Effector memory CD4-positive, alpha-beta T cell (primary cell): ENCODE measurements around the gene CD4.

ENCODE experiments used
- DNase-seq, 3 donors: peaks; one replicate each; pipeline ENCODE4 v3.0.0-alpha.2; 2020
- H3K27ac ChIP-seq: 2 replicates; pipeline ENCODE4 v1.7.0; 2013; ENCODE audit warnings: mild to moderate bottlenecking, low read length, moderate library complexity; ENCODE audit not compliant: insufficient read depth, poor library complexity, severe bottlenecking
- H3K27me3 ChIP-seq: replicated peaks from 2 replicates; pipeline ENCODE4 v1.7.0; 2013; ENCODE audit warnings: mild to moderate bottlenecking, low read length; ENCODE audit not compliant: insufficient read depth, control insufficient read depth, poor library complexity, severe bottlenecking
- H3K36me3 ChIP-seq: 2 replicates; pipeline ENCODE4 v1.7.0; 2013; ENCODE audit warnings: mild to moderate bottlenecking, low read length, moderate library complexity; ENCODE audit not compliant: control insufficient read depth, insufficient read depth
- H3K4me1 ChIP-seq: 2 replicates; pipeline ENCODE4 v1.7.0; 2013; ENCODE audit warnings: low read length, mild to moderate bottlenecking; ENCODE audit not compliant: control insufficient read depth, insufficient read depth, poor library complexity, severe bottlenecking
- H3K4me3 ChIP-seq: 2 replicates; pipeline ENCODE4 v1.7.0; 2013; ENCODE audit warnings: low read length, low read depth, mild to moderate bottlenecking; ENCODE audit not compliant: insufficient read depth, poor library complexity, severe bottlenecking
- H3K9me3 ChIP-seq: 2 replicates; pipeline ENCODE4 v1.7.0; 2013; ENCODE audit warnings: mild to moderate bottlenecking, low read length, moderate library complexity; ENCODE audit not compliant: control insufficient read depth

Gene CD4

GRCh38 chr12:6752167-6752920 lies 37.0 kb upstream of the CD4 start:
- peak overlapping the region; percentile 91 for H3K27ac ChIP-seq
- no peaks in the 10 kb centered on the region for H3K27me3 ChIP-seq
- H3K4me3 ChIP-seq: peak overlapping the region; percentile 81
- peaks cover 37% of the 10 kb centered on the region for H3K36me3 ChIP-seq
- DNase-seq: no peak
- peaks cover 9% of the 10 kb centered on the region for H3K4me1 ChIP-seq
- H3K9me3 ChIP-seq: no peaks in the 10 kb centered on the region

DNA sequence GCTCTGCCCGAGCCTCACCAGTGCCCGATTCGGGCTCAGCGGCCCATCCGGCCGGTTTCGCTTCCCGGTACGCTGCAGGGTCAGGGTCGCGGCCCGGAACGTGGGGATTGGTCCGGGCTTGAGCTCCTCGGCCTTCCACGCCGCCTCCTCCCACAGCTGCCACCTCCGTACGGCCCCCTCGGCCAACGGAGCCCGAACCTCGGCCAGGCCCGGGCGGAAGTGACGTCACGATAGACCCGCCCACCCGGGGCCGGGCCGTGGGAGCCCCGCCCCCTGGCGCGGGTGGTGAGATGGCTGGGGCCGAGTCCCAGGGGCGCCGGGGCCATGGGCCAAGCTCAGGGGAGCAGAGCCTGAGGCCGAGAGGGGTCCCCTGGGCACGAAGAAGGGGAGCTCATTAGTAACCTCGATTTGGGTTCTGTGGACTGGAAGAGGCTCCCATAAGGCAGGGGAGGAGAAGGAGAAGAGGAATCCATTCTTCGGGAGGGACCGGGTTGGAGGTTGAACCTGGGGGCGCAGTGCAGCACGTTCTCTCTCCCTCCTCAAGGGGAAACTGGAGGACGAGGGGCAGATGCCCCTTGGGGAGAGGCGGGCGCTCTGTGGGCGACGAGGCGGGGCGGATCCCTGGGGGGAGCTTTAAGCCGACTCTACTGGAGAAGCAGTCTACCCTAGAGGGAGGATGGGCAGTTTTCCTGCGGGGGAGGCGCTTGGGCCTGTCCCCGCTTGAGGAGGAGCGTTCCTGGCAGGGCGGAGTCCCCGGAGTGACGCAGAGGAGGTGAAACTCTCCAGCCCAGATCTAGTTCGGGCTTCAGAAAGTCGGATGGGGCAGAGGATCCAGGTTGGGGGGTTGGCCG lies 36.2 kb upstream of the CD4 start, which contains the start of gene MLF2:
TSS of gene MLF2 (minus strand) at position 221 of the 851 bp plus-strand sequence. CDS start 807 bp downstream, outside the sequence.
- H3K27ac ChIP-seq: peak within 1 kb of the TSS; percentile 91
- no peaks in the 10 kb centered on the region for H3K9me3 ChIP-seq
- peak; percentile 93 to 95 (median 95) for DNase-seq
- peaks cover 29% of the 10 kb centered on the region for H3K36me3 ChIP-seq
- no peaks in the 10 kb centered on the region for H3K27me3 ChIP-seq
- H3K4me1 ChIP-seq: peaks cover 9% of the 10 kb centered on the region
- H3K4me3 ChIP-seq: peak within 1 kb of the TSS; percentile 81

- H3K36me3 ChIP-seq: peaks cover 22% of the 10 kb centered on the region
- peak overlapping the region; percentile 91 for H3K27ac ChIP-seq
- peaks cover 9% of the 10 kb centered on the region for H3K4me1 ChIP-seq
- no peaks in the 10 kb centered on the region for H3K9me3 ChIP-seq
- peak overlapping the region; percentile 81 for H3K4me3 ChIP-seq
- DNase-seq: no peak
- no peaks in the 10 kb centered on the region for H3K27me3 ChIP-seq
Observed at GRCh38 chr12:6753772-6754356, 35.5 kb upstream of the CD4 start.

GRCh38 chr12:6754411-6754810 lies 34.9 kb upstream of the CD4 start:
- no peak overlapping the region for H3K27ac ChIP-seq
- peaks cover 9% of the 10 kb centered on the region for H3K4me1 ChIP-seq
- no peaks in the 10 kb centered on the region for H3K27me3 ChIP-seq
- peaks cover 17% of the 10 kb centered on the region for H3K36me3 ChIP-seq
- H3K9me3 ChIP-seq: no peaks in the 10 kb centered on the region
- no peak overlapping the region for H3K4me3 ChIP-seq
- DNase-seq: no peak

- Histone ChIP-seq H3K4me1 (peaks cover 4% of the 10 kb centered on the region), H3K36me3 (no peaks in the 10 kb centered on the region), H3K4me3 (no peak overlapping the region), H3K9me3 (no peaks in the 10 kb centered on the region), H3K27ac (no peak overlapping the region), H3K27me3 (no peaks in the 10 kb centered on the region)
- no peak for DNase-seq
Observed at GRCh38 chr12:6757028-6757690, 32.2 kb upstream of the CD4 start.

- no peak for DNase-seq
- Histone ChIP-seq H3K9me3 (no peaks in the 10 kb centered on the region), H3K4me3 (no peak overlapping the region), H3K4me1 (no peaks in the 10 kb centered on the region), H3K36me3 (no peaks in the 10 kb centered on the region), H3K27me3 (no peaks in the 10 kb centered on the region), H3K27ac (no peak overlapping the region)
Observed at GRCh38 chr12:6758506-6759095, 30.7 kb upstream of the CD4 start.

GRCh38 chr12:6759741-6760140 lies 29.6 kb upstream of the CD4 start:
- H3K27ac ChIP-seq: no peak overlapping the region
- H3K27me3 ChIP-seq: no peaks in the 10 kb centered on the region
- no peak for DNase-seq
- no peaks in the 10 kb centered on the region for H3K36me3 ChIP-seq
- no peaks in the 10 kb centered on the region for H3K9me3 ChIP-seq
- no peak overlapping the region for H3K4me3 ChIP-seq
- no peaks in the 10 kb centered on the region for H3K4me1 ChIP-seq

GRCh38 chr12:6763380-6763779 lies 25.9 kb upstream of the CD4 start:
- H3K9me3 ChIP-seq: no peaks in the 10 kb centered on the region
- no peak for DNase-seq
- no peak overlapping the region for H3K4me3 ChIP-seq
- peaks cover 21% of the 10 kb centered on the region for H3K4me1 ChIP-seq
- H3K27ac ChIP-seq: no peak overlapping the region
- H3K27me3 ChIP-seq: peaks cover 12% of the 10 kb centered on the region
- no peaks in the 10 kb centered on the region for H3K36me3 ChIP-seq

DNA sequence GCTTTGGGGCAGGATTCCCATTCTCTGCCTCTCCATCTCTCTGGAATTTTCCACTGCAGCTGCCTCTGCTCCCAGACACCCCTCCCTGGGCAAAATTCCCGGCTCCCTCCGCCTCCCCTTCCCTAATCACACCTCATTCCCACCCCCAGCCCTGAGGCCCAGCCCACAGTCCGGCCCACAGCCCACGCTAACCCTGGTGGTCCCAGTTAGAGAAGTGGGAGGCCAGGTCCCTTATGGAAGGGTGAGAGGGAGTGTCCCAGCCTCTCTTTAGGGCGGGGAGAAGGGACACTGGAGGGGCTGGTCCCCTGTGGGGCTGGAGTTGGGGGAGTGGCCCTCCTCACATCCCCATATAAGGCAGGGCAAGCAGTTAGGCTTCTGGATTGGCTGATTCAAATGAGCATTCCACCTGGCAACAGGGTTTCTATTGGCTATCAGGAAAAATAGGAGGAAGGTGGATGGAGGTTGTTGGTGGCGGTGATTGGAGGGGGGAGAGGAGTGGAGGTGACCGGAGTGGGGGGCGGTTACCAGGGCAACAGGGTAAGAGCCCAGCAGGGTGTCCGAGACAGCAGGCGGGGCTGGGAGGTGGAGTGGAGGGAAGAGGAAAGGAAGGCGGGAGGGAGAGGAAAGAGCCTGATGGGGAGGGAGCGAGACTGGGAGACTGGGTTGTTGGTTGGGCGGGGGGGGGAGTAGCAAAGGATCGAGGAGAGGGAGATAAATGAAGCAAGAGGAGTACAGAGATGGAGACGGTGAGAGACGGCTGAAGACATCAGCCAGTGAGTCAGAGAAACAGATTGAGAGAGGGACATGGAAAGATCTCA lies 25.1 kb upstream of the CD4 start:
- Histone ChIP-seq H3K4me3 (no peak overlapping the region), H3K9me3 (no peaks in the 10 kb centered on the region), H3K27ac (no peak overlapping the region), H3K27me3 (peaks cover 12% of the 10 kb centered on the region), H3K4me1 (peaks cover 21% of the 10 kb centered on the region), H3K36me3 (no peaks in the 10 kb centered on the region)
- peak; percentile 27 to 43 (median 38) for DNase-seq
